Muscle of back (tissue), 11 donors: ENCODE measurements around the gene CSTPP1. TPM values are rescaled to one million over a fixed set of nuclear protein-coding genes. Genes with fewer than 3 reads are reported as not detected.
A peak's percentile ranks its signal among the peaks of the same experiment; 100 is the strongest.
"Not testable (repeated sequence)": the region's sequence is repeated elsewhere in the genome, so short reads cannot be mapped to it uniquely, and the experiment has no call there.

Experiments used
- DNase-seq, 3 donors: peaks; one replicate each; pipeline versions ENCODE4 v3.0.0 to v3.0.0-alpha.2; 2013
- polyA plus RNA-seq, 10 donors: library from polyadenylated mRNA; unstranded; fragments of 120-200 nt; gene quantifications; one replicate each; pipeline ENCODE4 v1.2.1, GENCODE V29; 2013; ENCODE audit not compliant: insufficient read length in 10 of 10

The CSTPP1 gene
- polyA plus RNA-seq, 10 donors: 17.9 to 28.6 (median 20.0) TPM

GRCh38 chr11:47202576-47202975 is 266.0 kb downstream of the CSTPP1 start:
- DNase-seq: no peak

GRCh38 chr11:47204637-47204989 is 268.1 kb downstream of the CSTPP1 start:
- DNase-seq: peak in 1 of 3 donors; percentile 61

GRCh38 chr11:47206577-47206976 is 270.0 kb downstream of the CSTPP1 start:
- not testable (repeated sequence) for DNase-seq

DNA sequence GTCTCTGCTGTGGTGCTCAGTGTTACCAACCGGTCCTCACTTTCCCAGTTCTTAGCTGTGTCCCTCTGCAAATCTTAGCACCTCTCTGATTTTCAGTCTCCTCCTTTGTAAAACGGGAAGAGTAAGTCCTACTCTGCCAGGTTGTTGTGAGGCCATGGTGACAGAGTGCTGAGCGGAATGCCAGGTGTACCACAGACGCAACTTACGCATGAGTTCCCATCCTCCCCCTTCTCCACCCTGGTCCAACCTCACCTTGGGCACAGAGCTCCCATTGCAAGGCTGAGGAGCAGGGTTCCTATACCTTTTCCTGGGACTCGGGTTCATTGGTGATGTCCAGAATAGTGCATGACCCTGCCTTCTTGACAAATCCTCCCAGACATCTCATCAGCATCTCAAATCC is 270.9 kb downstream of the CSTPP1 start:
- DNase-seq: no peak

- DNase-seq: not testable (repeated sequence)
These were observed 271.5 kb downstream of the CSTPP1 start for GRCh38 chr11:47208008-47208552.

GRCh38 chr11:47208628-47209027 is 272.1 kb downstream of the CSTPP1 start:
- no peak for DNase-seq

Other genes starting within 250 kb of the CSTPP1 start
- 10 to 100 TPM; 34.3 to 43.3 (median 37.0) TPM for gene ARHGAP1, start 236.1 kb upstream of the CSTPP1 start, polyA plus RNA-seq
- 10 to 100 TPM in 1 of 10 donors, 1 to 10 TPM in 9; 5.4 to 14.6 (median 6.9) TPM for gene ZNF408, start 235.7 kb upstream of the CSTPP1 start, polyA plus RNA-seq
- gene F2, start 217.5 kb upstream of the CSTPP1 start, polyA plus RNA-seq: under 1 TPM in 1 of 10 donors, not detected in 9; 0.50 TPM
- gene CKAP5, start 90.5 kb upstream of the CSTPP1 start, polyA plus RNA-seq: 10 to 100 TPM; 43.5 to 70.1 (median 55.1) TPM
- gene LRP4, start 18.2 kb upstream of the CSTPP1 start, polyA plus RNA-seq: 10 to 100 TPM; 19.3 to 37.4 (median 23.2) TPM
- 10 to 100 TPM; 54.1 to 88.7 (median 65.4) TPM for gene ARFGAP2, start 240.1 kb downstream of the CSTPP1 start, polyA plus RNA-seq
- 100 to 1,000 TPM; 108 to 215 (median 190) TPM for gene PACSIN3, start 249.7 kb downstream of the CSTPP1 start, polyA plus RNA-seq